Loucy (cell line): Measurements from ENCODE around the gene VPS26B.

Experiments used
- H2AFZ ChIP-seq: fragments of 200-600 bp; sonication (generic); 2 replicates; pipeline ENCODE4 v1.6.0; 2016; ENCODE audit warnings: antibody characterized with exemption, mild to moderate bottlenecking, low read length, moderate library complexity
- H3F3A ChIP-seq: fragments of 200-600 bp; 2 replicates; pipeline ENCODE4 v1.6.0; 2016; ENCODE audit warnings: antibody characterized with exemption, low read depth, mild to moderate bottlenecking
- H3K27me3 ChIP-seq: fragments of 200-600 bp; sonication (generic); 2 replicates; pipeline ENCODE4 v1.6.1; 2014; ENCODE audit warnings: low read length, mild to moderate bottlenecking; ENCODE audit not compliant: insufficient read depth, poor library complexity, severe bottlenecking
- H3K36me3 ChIP-seq: fragments of 200-600 bp; sonication (generic); 2 replicates; pipeline ENCODE4 v1.6.1; 2016; ENCODE audit warnings: low read length; ENCODE audit not compliant: insufficient read depth
- H3K4me1 ChIP-seq: fragments of 200-600 bp; sonication (generic); 2 replicates; pipeline ENCODE4 v1.5.1; 2014; ENCODE audit warnings: low read length, mild to moderate bottlenecking; ENCODE audit not compliant: insufficient read depth, poor library complexity, severe bottlenecking
- H3K4me2 ChIP-seq: fragments of 200-600 bp; sonication (generic); 2 replicates; pipeline ENCODE4 v1.6.0; 2014; ENCODE audit warnings: antibody characterized with exemption, low read length, low read depth, mild to moderate bottlenecking; ENCODE audit not compliant: poor library complexity, severe bottlenecking
- H3K4me3 ChIP-seq: fragments of 200-600 bp; sonication (generic); 2 replicates; pipeline ENCODE4 v1.5.1; 2014; ENCODE audit warnings: low read length, mild to moderate bottlenecking, mixed read lengths; ENCODE audit not compliant: poor library complexity, severe bottlenecking
- H3K79me2 ChIP-seq: fragments of 200-600 bp; sonication (generic); 2 replicates; pipeline ENCODE4 v1.6.1; 2014; ENCODE audit warnings: low read length; ENCODE audit not compliant: insufficient read depth
- H3K9ac ChIP-seq: fragments of 200-600 bp; sonication (generic); 2 replicates; pipeline ENCODE4 v1.6.0; 2014; ENCODE audit warnings: mild to moderate bottlenecking, low read depth, low read length, moderate library complexity; ENCODE audit not compliant: poor library complexity, severe bottlenecking
- H3K9me2 ChIP-seq: fragments of 200-600 bp; sonication (generic); replicated peaks from 2 replicates; pipeline ENCODE4 v1.6.1; 2016; ENCODE audit warnings: low read depth, low read length, mixed read lengths
- H3K9me3 ChIP-seq: fragments of 200-600 bp; sonication (generic); 2 replicates; pipeline ENCODE4 v1.6.1; 2014; ENCODE audit warnings: mild to moderate bottlenecking, antibody characterized with exemption, low read length, low read depth; ENCODE audit not compliant: insufficient read depth
- H4K20me1 ChIP-seq: fragments of 200-600 bp; sonication (generic); 2 replicates; pipeline ENCODE4 v1.6.0; 2014; ENCODE audit warnings: antibody characterized with exemption, low read length, mild to moderate bottlenecking; ENCODE audit not compliant: insufficient read depth, poor library complexity, severe bottlenecking
- EZH2phosphoT487 ChIP-seq: fragments of 200-600 bp; IDR thresholded peaks from 2 replicates; pipeline ENCODE4 v1.6.1; 2018; ENCODE audit warnings: antibody characterized with exemption, mild to moderate bottlenecking, moderate library complexity, borderline replicate concordance
- TF ChIP-seq, protein P1 (sequence below): fragments of 200-600 bp; sonication (generic); conservative IDR thresholded peaks from 2 replicates; pipeline ENCODE4 v1.5.1; 2014; ENCODE audit warnings: mild to moderate bottlenecking, antibody characterized with exemption, low read length

Gene VPS26B

DNA sequence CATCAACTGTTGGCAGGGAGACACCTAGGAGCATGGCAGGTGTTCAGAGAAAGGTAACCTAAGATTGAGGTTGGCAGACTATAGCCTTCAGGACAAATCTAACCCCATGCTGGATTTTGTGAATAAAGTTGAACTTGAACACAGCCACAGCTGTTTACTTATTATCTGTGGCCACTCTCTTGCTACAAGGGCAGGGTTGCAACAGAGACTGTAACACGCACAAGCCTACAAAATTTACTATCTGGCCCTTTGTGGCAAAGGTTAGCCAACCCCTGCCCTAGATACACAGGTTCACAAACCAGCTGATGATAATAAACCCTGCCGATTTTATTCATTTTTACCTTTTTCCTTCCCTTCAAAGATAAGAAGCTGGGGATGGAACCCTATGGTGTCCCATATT lies 26.2 kb downstream of the VPS26B start:
- Histone ChIP-seq H3K36me3 (peaks cover 44% of the 10 kb centered on the region; the same call in 1 of the 2 replicates), H3K4me1 (peaks cover 33% of the 10 kb centered on the region), H3K9me2 (no peaks in the 10 kb centered on the region), H3K4me2 (peak overlapping the region; percentile 93), H3K79me2 (peaks cover 39% of the 10 kb centered on the region), H3K27me3 (no peaks in the 10 kb centered on the region), H3K4me3 (no peak overlapping the region), H2AFZ (no peak overlapping the region), H3F3A (no peaks in the 10 kb centered on the region), H4K20me1 (no peaks in the 10 kb centered on the region), H3K9ac (no peak overlapping the region), H3K9me3 (no peaks in the 10 kb centered on the region)
- no peak for TF ChIP-seq EZH2phosphoT487
- TF ChIP-seq, protein P1, sequence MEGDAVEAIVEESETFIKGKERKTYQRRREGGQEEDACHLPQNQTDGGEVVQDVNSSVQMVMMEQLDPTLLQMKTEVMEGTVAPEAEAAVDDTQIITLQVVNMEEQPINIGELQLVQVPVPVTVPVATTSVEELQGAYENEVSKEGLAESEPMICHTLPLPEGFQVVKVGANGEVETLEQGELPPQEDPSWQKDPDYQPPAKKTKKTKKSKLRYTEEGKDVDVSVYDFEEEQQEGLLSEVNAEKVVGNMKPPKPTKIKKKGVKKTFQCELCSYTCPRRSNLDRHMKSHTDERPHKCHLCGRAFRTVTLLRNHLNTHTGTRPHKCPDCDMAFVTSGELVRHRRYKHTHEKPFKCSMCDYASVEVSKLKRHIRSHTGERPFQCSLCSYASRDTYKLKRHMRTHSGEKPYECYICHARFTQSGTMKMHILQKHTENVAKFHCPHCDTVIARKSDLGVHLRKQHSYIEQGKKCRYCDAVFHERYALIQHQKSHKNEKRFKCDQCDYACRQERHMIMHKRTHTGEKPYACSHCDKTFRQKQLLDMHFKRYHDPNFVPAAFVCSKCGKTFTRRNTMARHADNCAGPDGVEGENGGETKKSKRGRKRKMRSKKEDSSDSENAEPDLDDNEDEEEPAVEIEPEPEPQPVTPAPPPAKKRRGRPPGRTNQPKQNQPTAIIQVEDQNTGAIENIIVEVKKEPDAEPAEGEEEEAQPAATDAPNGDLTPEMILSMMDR, result no peak

DNA sequence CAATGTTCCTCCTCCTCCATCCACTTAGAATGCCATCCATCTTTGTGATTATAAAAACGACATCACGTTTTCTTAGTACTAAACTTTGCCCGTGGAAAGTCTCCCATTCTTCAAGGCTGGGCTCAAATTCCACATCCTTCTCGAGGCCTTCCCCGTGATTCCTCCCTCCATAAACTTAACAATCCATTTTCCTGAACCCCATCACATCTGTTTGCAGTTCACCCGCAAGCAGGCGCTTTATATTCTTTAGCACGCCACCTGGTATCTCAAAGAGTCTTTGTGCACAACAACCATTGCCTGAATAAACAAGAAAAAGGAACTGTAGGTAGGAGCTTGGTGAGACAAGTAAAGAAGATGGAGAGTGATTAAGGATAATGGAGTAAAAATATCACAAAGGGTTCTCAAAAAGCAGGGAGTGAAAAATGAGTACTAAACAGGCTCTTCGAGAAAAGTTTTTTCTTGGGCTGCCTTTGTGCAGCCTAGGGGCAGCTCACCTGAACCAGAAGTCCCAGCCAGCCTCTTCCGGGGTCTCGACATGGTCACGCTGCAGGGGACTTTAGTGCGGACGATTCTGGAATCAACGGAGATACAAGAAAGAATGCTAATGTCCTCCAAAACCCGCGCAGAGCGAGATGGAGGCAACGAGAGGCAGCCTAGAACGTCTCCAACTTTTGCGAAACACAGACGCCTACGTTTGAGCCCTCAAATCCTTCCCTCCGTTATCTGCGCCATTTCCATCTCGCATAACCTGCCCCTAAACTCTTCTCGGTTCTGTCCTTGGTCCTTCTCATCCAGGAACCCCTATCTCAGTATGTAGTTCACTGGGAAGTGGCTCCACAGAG lies 28.1 kb downstream of the VPS26B start:
- H3F3A ChIP-seq, result no peaks in the 10 kb centered on the region
- peaks cover 39% of the 10 kb centered on the region for H3K79me2 ChIP-seq
- no peaks in the 10 kb centered on the region for H4K20me1 ChIP-seq
- H3K9ac ChIP-seq, result peak overlapping the region; percentile 78
- H3K4me1 ChIP-seq, result peaks cover 33% of the 10 kb centered on the region
- H3K36me3 ChIP-seq, result peaks cover 30% of the 10 kb centered on the region; the same call in 1 of the 2 replicates
- H3K4me2 ChIP-seq, result peak overlapping the region; percentile 93
- no peaks in the 10 kb centered on the region for H3K9me2 ChIP-seq
- no peaks in the 10 kb centered on the region for H3K27me3 ChIP-seq
- TF ChIP-seq, protein P1, result no peak
- TF ChIP-seq EZH2phosphoT487, result no peak
- H2AFZ ChIP-seq, result peak overlapping the region; percentile 77
- peak overlapping the region; percentile 80 for H3K4me3 ChIP-seq
- H3K9me3 ChIP-seq, result no peaks in the 10 kb centered on the region

DNA sequence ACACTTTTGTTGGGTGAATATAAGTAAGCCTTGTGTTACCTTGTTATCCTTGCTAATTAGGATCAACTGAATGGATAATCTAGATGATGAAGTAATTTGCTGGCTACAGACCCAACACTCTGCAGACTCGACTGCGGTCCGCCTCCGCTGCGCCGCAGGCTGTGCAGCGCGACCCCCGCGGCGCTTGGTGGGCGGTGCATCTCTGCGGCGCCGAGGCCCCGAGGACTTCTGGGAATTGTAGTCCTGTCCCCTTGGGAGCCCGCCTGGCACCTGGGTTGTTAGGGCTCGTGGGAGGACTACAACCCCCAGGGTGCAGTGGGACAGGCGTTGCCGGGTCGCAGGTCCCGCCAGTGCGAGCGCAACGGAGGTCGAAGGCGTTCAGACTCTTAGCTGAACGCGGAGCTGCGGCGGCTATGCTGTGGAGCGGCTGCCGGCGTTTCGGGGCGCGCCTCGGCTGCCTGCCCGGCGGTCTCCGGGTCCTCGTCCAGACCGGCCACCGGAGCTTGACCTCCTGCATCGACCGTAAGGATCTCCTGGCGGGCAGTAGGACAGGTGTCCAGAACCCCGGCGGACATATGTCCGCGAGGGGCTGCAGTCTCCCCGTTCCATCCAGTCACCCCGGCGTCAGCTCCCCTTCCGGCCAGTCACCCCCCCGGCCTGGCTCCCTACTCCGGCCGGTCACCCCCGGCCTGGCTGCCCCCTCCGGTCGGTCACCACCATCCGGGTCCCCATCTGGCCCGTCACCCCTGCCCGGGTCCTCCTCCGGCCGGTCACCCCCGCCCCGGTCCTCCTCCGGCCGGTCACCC lies 28.9 kb downstream of the VPS26B start, which contains the start of the genes ACAD8 and THYN1:
ACAD8 (plus strand) TSS at position 381 of the 806 bp plus-strand sequence; CDS start at position 414, 33 bp downstream.
THYN1 (minus strand) TSS at position 165 of the 806 bp plus-strand sequence. CDS start 470 bp downstream, outside the sequence.
- H3K79me2 ChIP-seq, result peaks cover 39% of the 10 kb centered on the region

More for the DNA sequence above, 28.9 kb downstream of the VPS26B start, which contains the start of the genes ACAD8 and THYN1:
- H3K9me2 ChIP-seq, result no peaks in the 10 kb centered on the region
- peaks cover 33% of the 10 kb centered on the region for H3K4me1 ChIP-seq
- peak within 1 kb of the TSS; percentile 80 for H3K4me3 ChIP-seq
- peak within 1 kb of the TSS; percentile 90 for H3K9ac ChIP-seq
- H3K36me3 ChIP-seq, result peaks cover 22% of the 10 kb centered on the region; the same call in 1 of the 2 replicates
- H3K4me2 ChIP-seq, result peak within 1 kb of the TSS; percentile 93
- H3K27me3 ChIP-seq, result no peaks in the 10 kb centered on the region
- no peaks in the 10 kb centered on the region for H3F3A ChIP-seq
- H2AFZ ChIP-seq, result peak within 1 kb of the TSS; percentile 82
- TF ChIP-seq, protein P1, result no peak; the same call in 1 of the 2 replicates
- TF ChIP-seq EZH2phosphoT487, result no peak
- no peaks in the 10 kb centered on the region for H4K20me1 ChIP-seq
- H3K9me3 ChIP-seq, result no peaks in the 10 kb centered on the region
